Measurements from ENCODE around the gene CCNA2.

CCNA2 gene

GRCh38 chr4:121771869-121772268 lies 51.8 kb downstream of the CCNA2 start:
- no peak for FAIRE-seq

- FAIRE-seq, result no peak
Observed at GRCh38 chr4:121769341-121769740, 54.3 kb downstream of the CCNA2 start.

DNA sequence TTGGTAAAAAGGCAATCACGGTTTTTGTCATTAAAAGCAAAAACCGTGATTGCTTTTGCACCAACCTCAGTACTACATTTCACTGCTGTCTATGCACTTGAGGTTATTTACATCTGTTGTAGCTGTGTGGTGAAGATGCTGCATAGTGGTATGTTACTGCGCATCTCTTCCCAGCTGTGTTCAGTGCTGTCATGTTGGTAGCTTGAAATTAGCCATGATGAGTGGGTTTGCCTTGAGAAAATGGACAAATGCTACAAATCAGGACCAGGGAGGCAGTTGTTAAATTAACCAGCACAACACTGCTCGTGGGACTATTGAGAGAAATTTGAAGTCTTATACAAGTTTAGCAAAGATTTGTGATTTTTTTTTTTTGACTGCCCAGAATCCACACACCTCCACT lies 56.5 kb downstream of the CCNA2 start:
- FAIRE-seq, result no peak

All from colon (tissue), 2 donors.